GM19238 (cell line): Measurements from ENCODE around the gene PRIM2.
"Not testable (repeated sequence)": the region's sequence is repeated elsewhere in the genome, so short reads cannot be mapped to it uniquely, and the experiment has no call there.

ENCODE experiments used
- DNase-seq: peaks from one replicate; pipeline ENCODE4 v3.0.0; 2011; ENCODE audit warnings: low spot score; ENCODE audit not compliant: insufficient read length

PRIM2 gene

DNA sequence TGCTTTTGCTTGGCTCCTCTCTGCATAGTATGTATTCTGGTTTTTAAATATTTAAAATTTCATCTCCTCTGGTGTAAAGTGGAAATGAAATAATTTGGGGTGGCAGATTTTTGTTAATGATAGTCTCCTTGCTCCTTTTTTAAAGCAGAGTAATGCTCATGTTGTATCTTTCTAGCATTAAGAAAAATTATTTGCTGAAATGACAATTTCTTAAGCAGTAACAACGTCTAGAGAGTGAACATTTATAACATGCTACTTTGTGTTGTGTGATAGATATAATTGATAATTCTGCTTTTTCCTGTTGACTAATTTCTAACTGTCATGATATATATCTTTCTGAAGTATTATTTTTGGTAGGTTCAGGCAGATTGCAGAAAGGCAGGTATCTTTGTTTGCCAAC lies 127.4 kb downstream of the PRIM2 start:
- DNase-seq: not testable (repeated sequence)

DNA sequence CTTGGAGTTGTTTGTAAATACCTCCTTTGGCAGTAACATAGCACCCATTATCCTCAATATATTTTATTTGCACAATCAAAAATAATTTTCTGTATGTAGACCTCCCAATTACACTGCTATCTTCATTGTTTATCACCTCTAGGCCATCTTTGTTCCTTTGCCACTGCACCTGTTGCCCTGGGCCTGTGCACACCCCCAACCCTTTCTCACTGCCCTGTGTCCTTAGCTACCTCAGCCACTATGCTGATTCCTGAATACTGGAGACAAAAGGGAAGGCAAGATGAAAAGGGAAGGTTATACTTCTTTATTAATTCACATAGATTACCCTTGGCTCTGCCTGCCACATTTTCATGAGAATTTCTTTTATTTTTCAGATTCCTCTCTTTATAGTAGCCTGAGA lies 127.9 kb downstream of the PRIM2 start:
- not testable (repeated sequence) for DNase-seq

DNA sequence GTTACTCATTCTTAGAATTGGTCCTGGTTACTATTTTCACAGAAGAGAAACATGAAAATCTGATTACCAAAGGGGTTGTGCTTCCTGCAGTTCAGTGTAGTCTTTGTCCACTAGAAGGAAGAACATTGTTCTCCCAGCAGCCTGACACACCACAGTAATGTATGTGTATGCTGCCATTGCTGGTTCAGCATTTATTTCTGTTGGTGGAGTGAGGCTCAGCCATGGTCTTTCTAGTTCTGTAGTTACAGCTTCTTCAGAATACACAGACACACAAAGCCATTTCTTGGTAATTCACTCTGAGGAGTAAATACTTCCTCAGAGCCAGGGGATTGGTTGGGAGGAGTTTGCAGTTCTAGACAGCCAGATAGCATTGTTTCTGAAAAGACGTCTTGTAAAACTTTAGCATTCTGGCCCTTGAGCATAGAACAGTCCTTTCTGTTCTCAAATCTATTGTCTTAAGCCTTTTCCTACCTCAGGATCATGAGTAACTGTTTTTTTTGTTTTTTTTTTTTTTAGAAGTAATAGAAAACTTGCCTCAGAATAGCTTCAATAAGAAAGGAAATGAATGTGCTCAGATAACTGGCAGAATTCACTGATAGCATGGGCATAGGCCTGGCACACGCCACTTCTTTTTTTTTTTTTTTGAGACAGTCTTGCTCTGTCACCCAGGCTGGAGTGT lies 128.5 kb downstream of the PRIM2 start:
- not testable (repeated sequence) for DNase-seq

DNA sequence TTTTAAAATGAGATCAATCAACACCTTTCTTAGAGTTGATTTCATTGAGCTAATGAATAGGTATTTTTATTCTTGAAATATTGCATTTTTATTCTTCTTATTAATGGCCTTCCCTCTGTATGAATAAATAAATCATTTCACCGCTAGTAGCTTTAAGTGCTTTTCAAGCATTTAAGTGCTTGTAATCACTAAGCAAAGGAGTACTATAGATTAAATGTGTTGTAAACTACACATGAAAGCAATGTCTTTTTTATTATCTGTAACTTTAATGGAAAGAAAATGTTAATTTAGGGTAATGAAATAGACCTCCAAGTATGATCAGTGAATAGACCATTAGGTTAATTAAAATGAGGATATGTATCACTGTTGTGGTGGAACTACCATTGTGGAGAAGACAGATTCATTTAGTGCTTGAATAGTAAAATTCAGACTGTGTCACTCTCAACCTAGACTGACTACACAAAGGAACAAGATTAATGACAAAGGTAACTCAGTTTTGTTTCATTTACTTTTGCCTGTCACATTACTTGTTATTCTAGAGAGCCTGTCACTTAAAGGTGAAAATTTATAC lies 132.2 kb downstream of the PRIM2 start:
- not testable (repeated sequence) for DNase-seq

DNA sequence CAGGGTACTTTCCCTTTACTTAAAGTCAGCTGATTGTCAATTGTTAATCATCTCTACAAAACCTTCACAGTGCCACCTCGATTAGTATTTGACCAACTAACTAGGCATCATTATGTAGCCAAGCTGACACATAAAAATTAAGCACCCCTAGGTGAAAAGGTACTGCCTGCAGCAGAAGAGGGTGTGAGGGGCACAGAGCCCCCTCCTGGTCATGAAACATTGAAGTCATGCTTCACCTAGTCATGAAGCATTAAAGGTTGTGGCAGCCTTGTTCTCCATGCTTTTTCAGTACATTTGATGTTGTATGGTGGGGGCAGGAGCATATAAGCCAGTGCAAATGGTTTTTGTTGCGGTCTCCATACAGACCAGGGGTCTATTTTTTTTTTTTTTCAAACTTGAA lies 142.4 kb downstream of the PRIM2 start:
- not testable (repeated sequence) for DNase-seq

DNA sequence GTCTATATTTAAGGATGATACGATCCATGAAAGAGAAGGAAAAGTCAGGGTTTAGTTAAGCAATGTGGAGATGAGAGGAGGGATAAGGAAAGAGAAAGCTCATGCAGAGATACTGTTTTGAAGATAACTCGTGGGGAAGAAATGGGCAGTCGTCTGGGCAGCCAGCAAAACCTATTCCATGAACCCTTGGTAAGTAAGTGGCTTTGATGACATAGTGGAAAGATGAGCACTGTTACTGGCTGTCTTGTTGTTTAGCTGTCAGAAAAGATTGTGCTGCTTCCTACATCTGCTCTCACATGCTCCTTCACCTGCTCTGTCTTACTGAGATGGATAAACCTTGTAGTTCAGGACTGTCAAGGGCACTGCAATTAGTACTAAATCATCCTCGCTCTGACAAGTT lies 143.6 kb downstream of the PRIM2 start:
- not testable (repeated sequence) for DNase-seq

DNA sequence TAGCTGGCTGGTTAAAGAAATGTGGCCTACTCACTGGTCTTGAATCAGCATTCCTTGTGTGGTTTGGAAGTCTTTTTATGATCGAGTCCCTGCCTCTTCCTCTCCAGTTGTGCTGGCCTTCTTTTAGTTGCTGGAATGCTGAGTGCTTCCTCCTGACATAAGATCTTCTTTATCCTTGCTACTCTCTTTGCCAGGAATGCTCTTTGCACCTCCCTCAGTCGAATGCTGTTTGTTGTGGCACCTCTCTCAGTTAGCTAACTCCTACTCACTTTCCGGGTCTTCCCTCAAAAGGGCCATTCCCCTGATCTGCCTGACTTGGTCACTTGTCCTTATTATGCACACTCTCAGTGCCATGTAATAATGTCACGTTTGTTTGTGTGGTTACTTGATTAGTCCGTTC lies 146.4 kb downstream of the PRIM2 start:
- not testable (repeated sequence) for DNase-seq

DNA sequence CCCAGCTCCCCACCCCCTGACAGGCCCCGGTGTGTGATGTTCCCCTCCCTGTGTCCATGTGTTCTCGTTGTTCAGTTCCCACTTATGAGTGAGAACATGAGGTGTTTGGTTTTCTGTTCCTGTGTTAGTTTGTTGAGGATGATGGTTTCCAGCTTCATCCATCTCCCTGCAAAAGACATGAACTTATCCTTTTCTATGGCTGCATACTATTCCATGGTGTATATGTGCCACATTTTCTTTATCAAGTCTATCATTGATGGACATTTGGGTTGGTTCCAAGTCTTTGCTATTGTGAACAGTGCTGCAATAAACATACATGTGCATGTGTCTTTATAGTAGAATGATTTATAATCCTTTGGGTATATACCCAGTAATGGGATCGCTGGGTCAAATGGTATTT lies 148.5 kb downstream of the PRIM2 start:
- not testable (repeated sequence) for DNase-seq

DNA sequence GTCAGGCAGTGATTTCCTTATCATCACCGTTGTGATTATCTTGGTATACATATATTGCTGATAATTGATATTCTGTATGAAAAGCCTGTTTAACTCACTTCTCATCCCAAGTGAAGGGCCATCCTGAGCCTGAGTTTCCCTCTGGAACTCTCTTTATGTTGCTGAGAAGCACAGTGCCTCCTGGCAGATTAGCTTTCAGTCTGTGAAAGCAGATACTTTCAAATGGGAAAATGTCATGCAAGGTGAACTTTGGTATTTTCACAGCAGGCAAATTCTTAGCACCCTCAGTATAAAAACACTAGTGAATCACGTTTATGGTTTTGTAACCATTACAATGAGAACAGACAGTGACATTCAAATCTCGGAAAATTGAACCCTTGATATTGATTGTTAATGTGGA lies 151.6 kb downstream of the PRIM2 start:
- DNase-seq: no peak

DNA sequence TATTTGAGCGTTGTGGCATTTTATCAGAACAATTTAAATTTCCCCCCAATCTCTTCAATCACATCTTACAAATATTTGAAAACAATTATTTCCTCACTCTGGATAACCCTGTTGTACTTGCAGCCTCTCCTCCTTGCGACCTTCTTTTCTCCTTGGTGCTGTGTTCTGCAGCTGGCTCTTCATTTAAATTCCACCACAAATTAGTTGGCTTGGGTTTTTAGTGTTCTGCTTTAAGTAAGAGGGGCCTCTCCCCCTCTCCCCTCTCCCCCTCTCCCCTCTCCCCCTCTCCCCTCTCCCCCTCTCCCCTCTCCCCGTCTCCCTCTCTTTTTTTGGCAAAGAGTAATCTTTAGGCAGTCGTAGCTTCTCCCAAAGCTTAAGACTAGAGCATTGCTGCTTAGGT lies 152.7 kb downstream of the PRIM2 start:
- not testable (repeated sequence) for DNase-seq

DNA sequence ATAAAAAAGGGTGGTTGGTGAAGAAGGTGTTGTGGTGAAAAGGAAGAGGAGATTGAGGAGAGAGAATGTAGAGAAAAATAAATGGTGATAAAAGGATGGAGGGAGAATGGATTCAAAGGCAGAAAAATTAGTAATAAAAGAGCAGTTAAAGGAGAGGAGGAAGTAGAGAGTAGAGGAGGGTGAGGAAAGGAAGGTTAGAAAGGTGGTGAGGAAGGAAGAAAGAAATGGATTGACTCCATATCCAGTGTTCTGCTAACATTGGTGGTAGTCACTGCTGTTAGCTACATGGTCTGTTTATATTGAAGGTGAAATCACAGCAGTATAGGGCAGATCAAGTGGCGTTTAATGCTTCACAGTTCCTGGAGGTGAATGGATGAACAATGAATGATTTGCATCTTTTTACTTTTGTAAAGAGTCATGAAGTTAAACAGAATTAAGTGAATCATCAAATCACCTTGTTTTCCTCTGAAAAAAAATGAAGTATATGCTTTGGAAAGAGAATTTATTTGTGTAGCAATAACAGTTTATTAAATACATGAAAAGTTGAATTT lies 154.0 kb downstream of the PRIM2 start:
- DNase-seq: not testable (repeated sequence)

DNA sequence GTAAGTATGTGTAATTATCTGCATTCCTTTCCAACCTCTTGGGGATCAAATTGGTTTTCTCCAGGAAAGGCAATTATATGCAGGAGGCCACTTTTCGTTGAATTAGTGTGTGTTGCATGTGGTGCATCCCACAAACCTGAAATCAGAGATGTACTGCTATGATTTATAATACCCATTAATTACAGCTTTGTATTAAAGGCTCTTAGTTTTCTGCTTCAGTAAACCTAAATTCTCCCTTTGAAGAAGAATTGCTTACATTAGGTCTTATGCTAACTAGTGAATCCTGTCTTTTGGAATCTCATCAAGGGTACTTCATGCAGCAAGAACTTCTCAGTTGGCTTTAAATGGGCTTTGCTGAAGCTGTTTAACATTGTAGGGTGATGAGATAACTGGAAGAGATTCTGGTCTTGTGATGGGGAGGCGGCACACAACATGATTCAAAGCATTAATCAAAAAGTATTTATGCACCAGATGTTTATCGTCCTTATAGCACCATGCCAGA lies 155.5 kb downstream of the PRIM2 start:
- not testable (repeated sequence) for DNase-seq

DNA sequence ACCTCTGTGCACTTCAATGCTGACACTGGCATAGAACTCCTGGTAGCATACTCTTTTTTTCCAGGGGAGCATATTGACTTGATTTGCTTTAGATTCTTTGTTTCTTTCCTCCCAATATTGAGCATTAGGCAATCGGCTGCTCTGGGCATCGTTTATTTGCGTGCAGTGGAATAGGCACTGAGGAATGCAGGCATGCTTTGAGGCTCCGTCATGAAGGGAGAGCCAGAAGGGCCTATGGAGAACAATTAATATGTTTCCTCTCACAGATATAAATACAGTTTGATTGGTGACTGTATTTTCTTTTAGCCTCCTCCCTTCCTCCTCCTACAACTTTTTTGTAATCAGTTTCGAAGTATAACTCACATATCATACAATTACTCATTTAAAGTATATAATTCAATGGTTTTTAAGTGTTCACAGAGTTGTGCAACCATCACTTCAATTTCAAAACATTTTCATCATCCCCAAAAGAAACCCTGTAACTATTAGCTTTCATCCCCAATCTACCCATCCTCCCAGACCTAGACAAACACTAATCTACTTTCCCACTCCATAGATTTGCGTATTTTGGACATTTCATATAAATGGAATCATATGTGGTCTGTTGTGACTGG lies 157.5 kb downstream of the PRIM2 start:
- not testable (repeated sequence) for DNase-seq

DNA sequence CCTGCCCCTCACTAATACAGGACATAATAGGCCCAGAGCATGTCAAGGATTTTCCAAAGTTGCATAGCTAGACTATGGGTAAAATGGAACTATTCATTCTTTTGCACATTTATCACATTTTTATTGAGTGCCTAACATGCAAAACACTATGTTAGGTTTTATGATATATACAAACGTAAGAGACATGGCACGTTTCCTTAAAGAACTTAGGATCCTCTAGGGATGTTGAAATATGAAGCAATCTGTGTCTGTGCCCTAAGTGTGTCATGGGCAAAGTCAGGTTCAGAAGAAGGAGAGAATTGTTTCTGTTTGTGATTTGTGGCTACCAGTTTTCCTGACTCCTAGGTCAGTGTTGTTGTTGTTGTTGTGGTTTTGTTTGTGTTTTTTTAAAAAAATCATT lies 158.2 kb downstream of the PRIM2 start:
- not testable (repeated sequence) for DNase-seq

DNA sequence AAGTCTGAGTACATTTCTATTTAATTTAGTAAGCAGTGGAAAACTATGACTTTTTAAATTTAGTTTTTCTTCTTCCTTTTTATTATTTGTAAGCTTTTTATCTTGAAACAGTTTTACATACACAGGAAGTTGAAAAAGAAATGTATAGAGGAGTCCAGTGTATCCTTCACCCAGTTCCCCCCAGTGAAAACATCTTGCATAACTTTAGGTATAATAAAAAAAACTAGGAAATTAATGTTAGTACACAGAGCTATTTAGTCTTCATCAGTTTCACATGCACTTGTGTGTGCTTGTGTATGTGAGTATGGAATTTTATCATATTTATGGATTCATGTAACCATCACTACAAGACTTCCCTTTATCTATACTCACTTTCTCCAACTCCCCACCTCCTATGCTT lies 162.8 kb downstream of the PRIM2 start:
- not testable (repeated sequence) for DNase-seq

DNA sequence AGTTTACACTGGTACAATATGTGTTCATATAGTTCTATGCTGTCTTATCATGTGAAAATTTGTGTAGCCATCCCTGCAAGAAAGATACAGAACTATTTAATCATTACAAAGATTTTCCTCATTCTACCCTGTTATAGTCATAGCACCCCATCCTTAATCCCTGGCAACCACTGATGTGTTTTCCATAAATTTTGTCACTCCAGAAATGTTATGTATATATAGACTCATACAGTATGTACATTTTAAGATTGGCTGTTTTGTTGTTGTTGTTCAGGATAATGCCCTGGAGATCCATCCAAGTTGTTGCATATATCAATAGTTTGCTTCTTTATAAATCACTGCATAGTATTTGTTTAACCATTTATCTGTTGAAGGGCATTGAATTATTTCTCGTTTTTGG lies 163.7 kb downstream of the PRIM2 start:
- DNase-seq: not testable (repeated sequence)

DNA sequence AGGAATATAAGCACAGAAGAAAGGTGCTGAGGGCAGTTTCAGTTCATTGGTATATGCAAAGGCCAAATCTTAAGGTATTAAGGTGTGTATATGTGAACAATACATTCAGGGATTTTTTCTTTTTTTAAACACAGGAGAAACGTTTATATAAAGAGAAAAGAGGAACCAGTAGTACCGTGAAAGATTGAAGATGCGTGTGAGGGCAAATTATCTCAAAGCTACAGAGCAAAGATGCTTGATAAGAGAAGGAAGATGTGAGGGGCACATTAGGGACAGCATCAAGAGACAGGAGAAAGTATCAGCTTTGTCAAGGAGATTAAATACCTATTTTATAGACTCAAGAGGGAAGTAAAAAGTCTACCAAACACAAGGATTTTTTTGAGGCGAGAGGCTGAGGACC lies 165.0 kb downstream of the PRIM2 start:
- DNase-seq: not testable (repeated sequence)

DNA sequence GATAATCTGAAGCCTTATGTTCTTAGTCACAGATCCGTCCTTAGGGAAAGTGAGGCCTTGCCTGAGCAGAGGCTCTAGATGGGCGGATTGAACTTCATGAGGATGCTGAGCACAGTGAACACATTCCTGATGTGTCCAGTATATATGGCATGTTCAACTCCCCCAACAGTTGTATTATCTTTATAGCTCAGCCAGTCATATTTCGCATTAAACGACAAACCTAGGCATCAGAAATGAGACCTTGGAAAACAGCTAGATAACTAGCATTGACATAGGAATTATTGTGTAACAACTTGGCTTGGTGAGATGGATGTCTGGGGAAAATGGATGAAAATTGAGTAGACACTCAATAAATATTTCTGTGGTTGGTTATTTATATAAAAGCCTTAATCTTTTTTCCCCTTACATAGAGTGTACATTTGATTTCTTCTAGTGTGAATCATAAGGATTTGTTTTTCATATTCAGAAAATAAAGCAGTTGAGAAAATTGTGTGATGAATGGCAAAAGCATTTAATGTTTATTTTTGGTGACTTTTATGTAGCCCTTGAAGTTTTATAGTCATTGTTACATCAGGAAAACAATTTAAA lies 169.2 kb downstream of the PRIM2 start:
- not testable (repeated sequence) for DNase-seq

DNA sequence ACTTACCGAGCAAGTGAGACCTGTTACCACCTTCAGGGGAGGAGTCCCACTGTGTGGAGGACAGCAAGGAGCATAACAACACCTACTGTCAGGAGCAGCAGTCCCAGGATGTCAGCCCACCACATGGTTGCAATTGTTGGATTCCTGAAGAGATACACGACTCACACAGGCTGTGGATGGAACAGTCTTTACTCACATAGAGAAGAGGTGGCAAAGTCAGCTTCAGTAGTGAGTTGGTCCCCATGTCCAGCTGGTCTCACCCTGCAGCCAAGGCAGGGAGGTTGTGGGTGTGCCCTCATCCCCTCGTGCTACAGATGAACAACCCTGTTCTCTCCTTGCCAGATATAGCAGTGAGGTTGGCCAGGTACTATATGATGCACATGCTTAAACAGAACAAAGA lies 171.1 kb downstream of the PRIM2 start:
- DNase-seq: not testable (repeated sequence)

DNA sequence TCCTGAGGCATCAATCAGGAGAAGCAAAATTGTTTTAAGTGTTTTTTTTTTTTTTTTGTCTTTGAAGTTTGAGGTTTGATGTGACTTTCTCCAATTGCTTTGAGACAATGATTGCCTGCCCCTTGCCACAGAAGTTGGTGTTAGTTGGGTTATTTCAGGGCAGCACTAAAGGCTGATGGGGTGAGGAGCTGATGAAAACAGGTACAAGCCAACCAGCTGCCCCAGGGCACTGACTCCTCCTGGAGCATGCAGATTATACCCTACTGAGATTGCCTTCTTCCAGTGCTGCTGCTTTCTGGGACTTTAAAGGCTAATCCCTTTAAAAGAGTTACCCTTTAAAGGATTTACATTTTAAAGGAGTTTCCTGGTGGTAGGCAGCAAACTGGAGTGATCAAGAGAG lies 172.5 kb downstream of the PRIM2 start:
- not testable (repeated sequence) for DNase-seq

DNA sequence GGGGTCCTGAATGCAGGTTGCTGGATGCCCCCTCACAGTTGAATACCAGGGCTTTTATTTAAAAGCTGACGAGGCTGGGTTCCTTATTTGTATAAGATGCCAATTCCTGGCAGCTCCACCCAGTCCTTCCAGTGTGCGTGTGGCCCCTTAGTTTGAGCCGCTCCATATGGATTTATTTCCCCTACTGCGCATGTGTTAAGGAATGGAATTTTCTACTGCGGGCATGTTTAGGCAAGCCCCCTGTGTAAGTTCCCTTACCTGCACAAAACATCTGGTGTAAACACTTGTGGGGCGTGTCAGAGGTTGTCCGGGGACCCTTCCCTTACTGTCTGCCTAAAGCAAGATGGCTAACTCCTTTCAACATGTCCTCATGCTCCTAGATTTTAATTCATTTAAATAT lies 174.4 kb downstream of the PRIM2 start:
- not testable (repeated sequence) for DNase-seq

DNA sequence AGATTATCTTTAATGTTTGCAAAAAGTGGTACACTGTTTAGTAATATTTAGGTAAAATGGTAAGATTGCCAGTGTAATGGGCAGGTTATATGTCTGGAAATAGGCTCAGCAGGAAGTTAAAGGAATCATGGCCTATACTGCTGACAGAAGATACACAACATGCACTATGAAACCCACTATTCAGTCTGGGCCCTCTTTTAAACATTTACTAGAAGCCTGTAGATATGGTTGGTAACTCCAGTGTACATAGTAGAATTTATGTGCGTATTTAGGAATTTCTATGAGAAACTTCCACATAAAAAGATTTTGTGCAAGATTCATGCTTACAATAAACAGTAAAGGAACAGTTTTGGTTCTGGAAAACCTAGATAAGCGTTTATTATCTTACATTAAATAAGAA lies 178.8 kb downstream of the PRIM2 start:
- not testable (repeated sequence) for DNase-seq
